Large intestine (tissue), 3 donors: ENCODE results near the gene TSPAN16. TPM values are rescaled to one million over a fixed set of nuclear protein-coding genes. Genes with fewer than 3 reads are reported as not detected.
"Not testable (repeated sequence)": the region's sequence is repeated elsewhere in the genome, so short reads cannot be mapped to it uniquely, and the experiment has no call there.

Experiments used
- DNase-seq, 2 donors: peaks; one replicate each; pipeline versions ENCODE4 v3.0.0 to v3.0.0-alpha.2; 2013
- H3K27ac ChIP-seq: one replicate; pipeline ENCODE4 v1.5.1; 2013; ENCODE audit warnings: low read length
- H3K27me3 ChIP-seq: 2 replicates; pipeline ENCODE4 v1.6.1; 2013; ENCODE audit warnings: low read length; ENCODE audit not compliant: control insufficient read depth, insufficient read depth
- H3K36me3 ChIP-seq: 2 replicates; pipeline ENCODE4 v1.6.1; 2013; ENCODE audit warnings: low read length; ENCODE audit not compliant: control insufficient read depth, insufficient read depth
- H3K4me1 ChIP-seq: one replicate; pipeline ENCODE4 v1.6.1; 2013; ENCODE audit warnings: low read length; ENCODE audit not compliant: control insufficient read depth, insufficient read depth
- H3K4me3 ChIP-seq: one replicate; pipeline ENCODE4 v1.5.1; 2013; ENCODE audit warnings: low read length
- H3K9me3 ChIP-seq: one replicate; pipeline ENCODE4 v1.6.1; 2013; ENCODE audit warnings: mild to moderate bottlenecking, low read depth, low read length, moderate library complexity; ENCODE audit not compliant: control insufficient read depth
- WGBS: methylation state at CpG from one replicate; pipeline ENCODE4 v1.1.5; 2013; ENCODE audit warnings: low lambda C conversion rate; ENCODE audit not compliant: insufficient coverage; 5-methylcytosine and 5-hydroxymethylcytosine counted together
- polyA plus RNA-seq: library from polyadenylated mRNA; unstranded; fragments of 120-200 nt; gene quantifications from one replicate; pipeline ENCODE4 v1.2.1, GENCODE V29; 2013

Gene TSPAN16
- polyA plus RNA-seq, 1 donor: not detected

DNA sequence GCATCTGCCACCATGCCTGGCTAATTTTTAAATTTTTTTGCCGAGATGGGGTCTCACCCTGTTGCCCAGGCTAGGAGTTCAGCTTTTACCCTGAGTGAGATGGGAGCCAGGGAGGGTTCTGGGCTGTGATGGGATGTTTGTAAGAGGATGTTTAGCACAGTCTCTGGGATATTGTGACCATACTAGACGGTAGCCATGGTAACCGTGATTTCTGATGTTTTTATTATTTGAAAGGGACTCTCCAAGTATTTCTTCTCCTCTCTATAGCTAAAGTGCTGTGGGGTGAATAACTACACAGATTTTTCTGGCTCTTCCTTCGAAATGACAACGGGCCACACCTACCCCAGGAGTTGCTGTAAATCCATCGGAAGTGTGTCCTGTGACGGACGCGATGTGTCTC is 10.4 kb downstream of the TSPAN16 start:
- Histone ChIP-seq H3K9me3 (peaks cover 3% of the 10 kb centered on the region), H3K4me1 (no peaks in the 10 kb centered on the region), H3K4me3 (no peak overlapping the region), H3K27ac (no peak overlapping the region), H3K36me3 (no peaks in the 10 kb centered on the region), H3K27me3 (no peaks in the 10 kb centered on the region)
- no peak for DNase-seq
- no CpG with 5 or more reads among the region's 9 CpGs for WGBS

DNA sequence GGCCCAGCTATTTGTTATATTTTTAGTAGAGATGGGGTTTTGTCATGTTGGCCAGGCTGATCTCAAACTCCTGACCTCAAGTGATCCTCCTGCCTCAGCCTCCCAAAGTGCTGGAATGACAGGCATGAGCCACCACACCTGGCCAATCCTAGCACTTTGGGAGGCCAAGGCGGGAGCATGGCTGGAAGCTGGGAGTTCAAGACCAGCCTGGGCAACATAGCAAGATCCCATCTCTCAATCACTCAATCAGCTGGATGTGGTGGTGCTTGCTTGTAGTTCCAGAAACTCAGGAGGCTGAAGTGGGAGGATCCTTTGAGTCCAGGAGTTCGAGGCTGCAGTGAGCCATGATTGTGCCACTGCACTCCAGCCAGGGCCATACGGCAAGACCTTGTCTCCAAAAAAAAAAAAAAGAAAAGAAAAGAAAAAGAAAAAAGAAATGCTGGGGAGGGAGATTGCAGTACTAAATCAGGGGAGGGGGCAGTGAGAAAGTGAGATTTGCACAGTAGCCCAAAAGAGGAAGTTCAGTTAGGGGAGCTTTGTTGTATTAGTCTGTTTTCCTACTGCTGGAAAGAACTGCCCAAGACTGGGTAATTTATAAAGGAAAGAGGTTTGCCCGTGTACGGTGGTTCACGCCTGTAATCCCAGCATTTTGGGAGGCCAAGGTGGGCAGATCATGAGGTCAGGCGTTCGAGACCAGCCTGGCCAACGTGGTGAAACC is 24.5 kb downstream of the TSPAN16 start:
- not testable (repeated sequence) for H3K27ac ChIP-seq, H3K4me3 ChIP-seq, H3K9me3 ChIP-seq, DNase-seq, H3K27me3 ChIP-seq
- peaks cover 17% of the 10 kb centered on the region for H3K36me3 ChIP-seq
- H3K4me1 ChIP-seq: peaks cover 13% of the 10 kb centered on the region
- WGBS: 80% methylated on average over 2 of the region's 9 CpGs

DNA sequence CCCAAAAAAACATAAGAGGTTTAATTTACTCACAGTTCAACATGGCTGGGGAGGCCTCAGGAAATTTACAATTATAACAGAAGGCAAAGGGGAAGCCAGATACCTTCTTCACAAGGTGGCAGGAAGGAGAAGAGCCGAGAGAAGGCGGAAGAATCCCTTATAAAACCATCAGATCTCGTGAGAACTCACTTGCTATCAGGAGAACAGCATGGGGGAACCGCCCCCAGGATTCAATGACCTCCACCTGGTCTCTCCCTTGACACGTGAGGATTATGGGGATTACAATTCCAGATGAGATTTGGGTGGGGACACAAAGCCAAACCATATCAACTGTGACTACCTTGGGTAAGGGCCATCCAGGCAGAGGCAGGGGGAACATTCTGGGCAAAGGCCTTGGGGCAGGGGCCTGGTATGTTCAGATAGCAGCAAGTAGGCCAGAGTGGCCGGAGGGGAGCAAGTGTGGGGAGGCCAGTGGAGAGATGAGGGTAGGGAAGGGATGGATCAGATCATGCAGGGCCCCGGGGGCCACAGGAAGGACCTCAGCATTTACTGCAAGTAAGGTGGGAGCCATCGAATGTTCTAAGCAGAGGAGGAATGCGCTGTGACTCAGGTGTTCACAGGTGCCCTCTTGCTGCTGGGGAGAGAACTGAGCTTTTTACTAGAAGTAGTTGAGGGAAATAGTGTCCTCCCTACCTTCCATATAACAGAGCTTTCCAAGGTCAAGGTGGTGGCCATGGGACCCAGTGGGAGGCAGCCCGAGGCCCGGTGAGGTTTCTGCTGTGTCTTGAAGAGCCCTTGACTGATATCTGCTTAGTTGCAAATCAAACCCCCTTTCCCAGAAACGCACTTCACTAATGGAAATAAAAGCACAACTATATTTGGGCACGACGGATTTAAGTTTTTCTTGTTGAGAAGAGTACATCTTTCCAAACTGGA is 25.5 kb downstream of the TSPAN16 start:
- Histone ChIP-seq H3K36me3 (peaks cover 24% of the 10 kb centered on the region), H3K4me3 (no peak overlapping the region), H3K27ac (no peak overlapping the region), H3K9me3 (no peaks in the 10 kb centered on the region), H3K4me1 (peaks cover 13% of the 10 kb centered on the region), H3K27me3 (no peaks in the 10 kb centered on the region)
- WGBS: no CpG with 5 or more reads among the region's 14 CpGs
- DNase-seq: peak in 1 of 2 donors; percentile 42

DNA sequence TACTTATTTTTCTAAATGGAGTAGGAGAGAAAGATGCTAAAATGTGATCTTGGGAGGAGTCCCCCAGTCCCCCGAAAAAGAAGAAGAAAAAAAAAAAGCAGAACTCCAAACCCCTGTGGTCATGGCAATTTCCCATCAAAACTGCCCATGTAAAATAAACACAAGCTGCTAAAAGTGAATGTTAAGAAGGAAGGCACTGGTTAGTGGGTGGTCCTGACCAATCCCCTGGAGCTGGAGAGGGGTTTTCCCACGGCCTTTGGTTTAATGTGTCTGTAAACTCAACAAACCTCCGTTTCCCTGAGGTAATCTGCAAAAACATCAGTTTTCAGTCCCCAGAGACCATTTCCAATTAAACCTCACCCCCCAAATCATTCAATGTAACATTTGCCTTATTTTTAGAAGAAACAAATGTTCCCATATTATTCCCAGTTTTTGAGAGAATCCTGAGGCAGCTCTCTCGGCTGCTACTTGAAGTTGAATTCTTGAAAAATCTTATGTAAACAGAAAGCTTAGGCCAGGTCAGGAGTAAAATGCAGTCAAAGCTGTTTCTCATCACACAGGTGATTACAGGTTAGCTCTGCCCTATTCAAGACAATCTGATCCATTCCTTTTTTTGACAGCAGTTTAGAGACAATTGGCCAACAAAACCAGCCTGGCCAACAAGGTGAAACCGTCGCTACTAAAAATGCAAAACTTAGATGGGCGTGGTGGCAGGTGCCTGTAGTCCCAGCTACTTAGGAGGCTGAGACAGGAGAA is 26.5 kb downstream of the TSPAN16 start:
- peaks cover 13% of the 10 kb centered on the region for H3K4me1 ChIP-seq

DNA sequence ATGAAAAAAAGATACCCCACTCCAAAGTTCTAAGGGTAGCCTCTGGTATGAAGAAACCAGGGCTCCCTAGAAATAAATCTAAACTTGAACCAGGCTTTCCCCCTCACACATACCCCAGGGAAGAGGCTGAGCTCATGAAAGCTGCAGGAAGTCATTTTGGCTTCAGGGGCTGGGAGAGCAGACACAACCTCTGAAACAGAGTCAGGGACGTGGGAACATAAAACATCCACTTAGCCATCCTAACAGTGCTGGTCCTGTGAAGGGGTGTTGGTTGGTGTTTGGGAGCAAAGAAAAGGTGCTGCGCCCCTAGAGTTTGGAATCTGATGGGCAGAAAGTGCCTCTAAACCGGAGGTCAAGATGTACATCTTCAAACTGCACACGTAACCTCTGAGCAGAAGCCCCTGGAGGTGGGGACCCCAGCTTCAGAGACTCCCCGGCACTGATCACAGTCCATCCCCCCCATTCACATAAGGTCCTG is 27.7 kb downstream of the TSPAN16 start:
- no peak overlapping the region for H3K4me3 ChIP-seq
- H3K27me3 ChIP-seq: no peaks in the 10 kb centered on the region
- no CpG with 5 or more reads among the region's 5 CpGs for WGBS
- H3K4me1 ChIP-seq: peaks cover 13% of the 10 kb centered on the region
- H3K9me3 ChIP-seq: no peaks in the 10 kb centered on the region
- DNase-seq: no peak
- peaks cover 40% of the 10 kb centered on the region for H3K36me3 ChIP-seq
- peak overlapping the region; percentile 53 for H3K27ac ChIP-seq

More for the DNA sequence above, 26.5 kb downstream of the TSPAN16 start:
- Histone ChIP-seq H3K4me3 (no peak overlapping the region), H3K27ac (no peak overlapping the region), H3K36me3 (peaks cover 34% of the 10 kb centered on the region), H3K27me3 (no peaks in the 10 kb centered on the region), H3K9me3 (no peaks in the 10 kb centered on the region)
- DNase-seq: no peak
- WGBS: 65% methylated on average over 2 of the region's 7 CpGs

DNA sequence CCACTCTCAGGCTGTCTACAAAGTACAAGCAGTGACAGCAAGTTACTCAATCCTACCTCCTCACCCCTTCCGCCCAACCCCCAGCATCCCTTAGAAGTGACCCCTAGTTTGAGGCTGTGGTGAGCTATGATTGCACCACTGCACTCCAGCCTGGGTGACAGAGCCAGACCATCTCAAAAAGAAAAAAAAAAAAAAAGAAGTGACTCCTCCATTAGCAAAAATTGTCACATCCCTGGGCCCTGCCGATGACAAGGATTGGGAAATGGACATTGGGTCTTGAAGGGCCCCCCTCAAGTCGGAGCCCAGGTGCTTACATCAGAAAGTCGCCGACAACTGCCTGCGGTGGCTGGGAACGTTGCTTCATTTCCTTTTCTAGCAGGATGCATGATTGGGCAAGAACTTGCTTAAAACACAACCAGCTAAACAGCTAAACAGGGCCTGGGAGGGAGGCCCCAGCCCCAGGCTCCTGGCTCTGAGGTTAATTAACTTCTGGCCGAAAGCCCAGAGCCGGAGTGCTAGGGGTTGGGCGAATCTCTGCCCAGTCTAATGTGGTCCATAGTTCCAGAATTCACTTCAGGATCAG is 28.2 kb downstream of the TSPAN16 start:
- peaks cover 13% of the 10 kb centered on the region for H3K4me1 ChIP-seq
- peaks cover 44% of the 10 kb centered on the region for H3K36me3 ChIP-seq
- DNase-seq: peak; percentile 47 to 75
- no peaks in the 10 kb centered on the region for H3K27me3 ChIP-seq
- no peak overlapping the region for H3K4me3 ChIP-seq
- no peaks in the 10 kb centered on the region for H3K9me3 ChIP-seq
- WGBS: no CpG with 5 or more reads among the region's 10 CpGs
- peak overlapping the region; percentile 53 for H3K27ac ChIP-seq

DNA sequence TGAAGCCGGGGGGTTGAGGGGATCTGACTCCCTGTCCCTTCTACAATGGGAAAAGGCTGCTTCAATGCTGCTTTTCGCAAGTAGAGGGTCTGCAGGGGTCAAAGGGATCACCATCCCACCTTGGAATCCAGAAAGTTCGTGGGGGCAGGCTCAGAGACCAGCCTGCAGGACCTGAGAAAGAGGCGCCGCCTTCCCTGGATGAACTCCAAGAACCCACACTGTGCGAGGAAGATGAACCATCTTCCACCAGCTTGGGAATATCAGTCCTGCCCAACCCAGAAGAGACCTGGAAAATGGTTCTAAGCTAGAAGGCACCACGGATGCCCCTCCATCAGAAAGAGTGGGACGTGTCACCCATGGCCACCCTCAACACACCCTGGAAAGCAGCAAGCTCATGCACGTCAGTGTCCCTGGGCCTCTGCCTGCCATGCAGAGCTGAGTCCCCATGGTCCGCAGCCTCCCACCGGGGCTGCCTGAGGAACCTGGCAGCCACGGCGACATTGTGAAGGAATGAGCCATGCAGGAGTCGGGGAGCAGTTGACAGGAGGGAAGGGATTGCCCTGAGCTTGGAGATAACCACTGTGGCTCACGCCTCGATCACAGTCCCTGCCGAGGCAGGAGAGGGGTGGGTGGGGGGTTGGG is 28.9 kb downstream of the TSPAN16 start:
- Histone ChIP-seq H3K27me3 (no peaks in the 10 kb centered on the region), H3K27ac (no peak overlapping the region), H3K36me3 (peaks cover 48% of the 10 kb centered on the region), H3K9me3 (no peaks in the 10 kb centered on the region), H3K4me1 (peaks cover 13% of the 10 kb centered on the region), H3K4me3 (no peak overlapping the region)
- no peak for DNase-seq
- no CpG with 5 or more reads among the region's 17 CpGs for WGBS

DNA sequence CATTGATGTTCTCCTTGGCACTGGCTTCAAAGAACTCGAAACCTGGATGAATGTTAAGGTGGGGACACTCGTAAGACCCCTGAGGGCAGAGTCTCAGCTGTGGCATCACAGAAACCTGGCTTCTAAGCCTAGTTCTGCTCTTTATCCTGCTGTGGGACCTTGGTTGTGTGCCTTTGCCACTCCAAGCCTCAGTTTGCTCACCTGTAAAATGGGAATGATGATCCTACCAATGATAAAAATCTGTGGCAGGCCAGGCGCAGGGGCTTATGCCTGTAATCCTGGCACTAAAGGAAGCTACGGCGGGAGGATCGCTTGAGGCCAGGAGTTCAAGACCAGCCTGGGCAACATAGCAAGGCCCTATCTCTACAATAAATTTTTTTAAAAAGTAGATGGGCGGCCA is 29.6 kb downstream of the TSPAN16 start:
- Histone ChIP-seq H3K36me3 (peaks cover 53% of the 10 kb centered on the region), H3K27me3 (no peaks in the 10 kb centered on the region), H3K4me1 (peaks cover 13% of the 10 kb centered on the region), H3K27ac (no peak overlapping the region), H3K4me3 (no peak overlapping the region), H3K9me3 (no peaks in the 10 kb centered on the region)
- no peak for DNase-seq
- WGBS: 100% methylated on average over 1 of the region's 7 CpGs

DNA sequence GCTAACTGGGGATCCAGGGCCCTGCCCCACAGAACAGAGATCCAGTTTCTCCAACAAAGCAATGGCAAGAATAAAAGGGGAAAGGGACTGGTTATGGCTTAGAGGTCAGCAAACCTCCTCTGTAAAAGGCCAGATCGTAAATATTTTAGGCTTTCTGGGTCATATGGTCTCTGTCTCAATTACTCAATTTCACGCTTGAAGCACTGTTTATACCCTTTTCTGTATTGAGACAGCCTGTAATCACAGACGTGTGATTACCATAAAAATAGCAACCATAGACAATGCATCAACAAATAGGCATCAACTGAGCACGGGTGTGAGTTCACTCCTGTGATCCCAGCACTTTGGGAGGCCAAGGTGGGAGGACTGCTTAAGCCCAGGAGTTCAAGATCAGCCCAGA is 34.2 kb downstream of the TSPAN16 start:
- Histone ChIP-seq H3K27me3 (no peaks in the 10 kb centered on the region), H3K4me1 (no peaks in the 10 kb centered on the region), H3K9me3 (no peaks in the 10 kb centered on the region), H3K4me3 (no peak overlapping the region), H3K27ac (no peak overlapping the region), H3K36me3 (peaks cover 72% of the 10 kb centered on the region)
- DNase-seq: no peak
- WGBS: no CpG with 5 or more reads among the region's 4 CpGs
